BE2C (cell line): ENCODE data around the gene MMP2.

Experiments
- DNase-seq: peaks from one replicate; pipeline ENCODE4 v3.0.0-alpha.2; 2020
- H3K27me3 ChIP-seq: fragments of 250-450 bp; sonication (Bioruptor Pico); 2 replicates; pipeline ENCODE4 v1.5.1; 2020; ENCODE audit warnings: mild to moderate bottlenecking
- H3K36me3 ChIP-seq: fragments of 250-450 bp; sonication (Bioruptor Pico); 2 replicates; pipeline ENCODE4 v1.5.1; 2020; ENCODE audit warnings: mild to moderate bottlenecking
- H3K4me1 ChIP-seq: fragments of 250-450 bp; sonication (Bioruptor Pico); 2 replicates; pipeline ENCODE4 v1.5.1; 2020
- H3K4me3 ChIP-seq: 2 replicates; pipeline ENCODE4 v1.5.1; 2011; ENCODE audit warnings: low read depth, low read length
- H3K9me3 ChIP-seq: fragments of 250-450 bp; sonication (Bioruptor Pico); 2 replicates; pipeline ENCODE4 v1.5.1; 2020
- CTCF ChIP-seq: IDR thresholded peaks from 2 replicates; pipeline ENCODE4 v1.5.1; 2012; ENCODE audit warnings: mild to moderate bottlenecking, low read depth, low read length

The MMP2 gene

GRCh38 chr16:55482056-55482455, 3.1 kb downstream of the MMP2 start:
- DNase-seq, result no peak
- peaks cover 58% of the 10 kb centered on the region for H3K36me3 ChIP-seq
- H3K4me1 ChIP-seq, result peaks cover 5% of the 10 kb centered on the region
- no peak overlapping the region for H3K4me3 ChIP-seq
- H3K27me3 ChIP-seq, result no peaks in the 10 kb centered on the region
- no peaks in the 10 kb centered on the region for H3K9me3 ChIP-seq
- no peak for TF ChIP-seq CTCF

GRCh38 chr16:55487048-55487803, 8.2 kb downstream of the MMP2 start:
- Histone ChIP-seq H3K9me3 (no peaks in the 10 kb centered on the region), H3K4me3 (no peak overlapping the region), H3K36me3 (peaks cover 90% of the 10 kb centered on the region), H3K4me1 (no peaks in the 10 kb centered on the region), H3K27me3 (no peaks in the 10 kb centered on the region)
- DNase-seq, result no peak
- TF ChIP-seq CTCF, result no peak

GRCh38 chr16:55488306-55488705, 9.3 kb downstream of the MMP2 start:
- Histone ChIP-seq H3K9me3 (no peaks in the 10 kb centered on the region), H3K36me3 (peaks cover 88% of the 10 kb centered on the region), H3K27me3 (no peaks in the 10 kb centered on the region), H3K4me3 (no peak overlapping the region), H3K4me1 (peaks cover under 1% of the 10 kb centered on the region; the same call in 1 of the 2 replicates)
- DNase-seq, result no peak
- no peak for TF ChIP-seq CTCF

- H3K9me3 ChIP-seq, result no peaks in the 10 kb centered on the region
- peaks cover 88% of the 10 kb centered on the region for H3K36me3 ChIP-seq
- no peak for DNase-seq
- no peak for TF ChIP-seq CTCF
- H3K4me1 ChIP-seq, result peaks cover 8% of the 10 kb centered on the region
- no peaks in the 10 kb centered on the region for H3K27me3 ChIP-seq
- no peak overlapping the region for H3K4me3 ChIP-seq
Measured at GRCh38 chr16:55489119-55489955, 10.3 kb downstream of the MMP2 start.

- TF ChIP-seq CTCF, result no peak
- Histone ChIP-seq H3K36me3 (peaks cover 83% of the 10 kb centered on the region), H3K27me3 (no peaks in the 10 kb centered on the region), H3K4me1 (peaks cover 14% of the 10 kb centered on the region), H3K9me3 (no peaks in the 10 kb centered on the region), H3K4me3 (no peak overlapping the region)
- DNase-seq, result no peak
Measured at GRCh38 chr16:55489956-55490265, 10.9 kb downstream of the MMP2 start.

GRCh38 chr16:55490301-55490700, 11.3 kb downstream of the MMP2 start:
- DNase-seq, result no peak
- no peak for TF ChIP-seq CTCF
- Histone ChIP-seq H3K4me3 (no peak overlapping the region), H3K27me3 (no peaks in the 10 kb centered on the region), H3K36me3 (peaks cover 79% of the 10 kb centered on the region), H3K9me3 (no peaks in the 10 kb centered on the region), H3K4me1 (peaks cover 18% of the 10 kb centered on the region)
